ENCODE results near the gene CFAP52. TPM values are rescaled to one million over a fixed set of nuclear protein-coding genes. Genes with fewer than 3 reads are reported as not detected.

Gene CFAP52
- total RNA-seq, 1 experiment from 2014 or later: not detected

DNA sequence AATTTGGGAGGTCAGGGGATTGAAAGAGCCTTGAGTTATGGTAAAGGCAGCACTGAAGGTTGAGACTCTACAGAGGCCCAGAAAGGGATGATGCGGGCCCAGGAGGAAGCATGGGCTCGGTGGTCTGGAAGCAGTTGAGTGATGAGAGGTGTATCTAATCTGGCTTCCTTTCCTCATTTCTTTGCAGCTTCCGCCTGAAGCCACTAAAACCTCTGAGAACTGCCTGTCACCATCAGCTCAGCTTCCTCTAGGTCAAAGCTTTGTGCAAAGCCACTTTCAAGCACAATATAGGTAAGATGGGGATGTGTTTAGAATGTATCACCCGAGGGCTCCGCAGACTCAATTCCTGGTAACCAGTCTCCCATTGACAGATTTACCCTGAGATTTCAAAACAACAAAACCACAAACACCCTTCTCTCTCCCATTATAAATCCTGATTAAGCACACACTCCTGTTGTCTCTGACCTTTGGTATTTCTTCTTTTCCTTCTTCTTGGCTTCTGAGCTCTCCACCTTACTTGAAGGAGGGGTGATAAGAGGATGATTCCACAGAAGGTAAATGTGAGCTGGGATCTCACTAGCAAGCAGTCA is 90.1 kb downstream of the CFAP52 start:
- peak in 1 of 2 experiments; percentile 83 for DNase-seq
- Histone ChIP-seq H3K79me2 (ENCODE audit: low read depth) (no peaks in the 10 kb centered on the region), H3K27ac (peak overlapping the region; percentile 58; the same call in 1 of the 2 replicates), H3K4me2 (peak overlapping the region; percentile 51), H3K27me3 (ENCODE audit: insufficient read depth, low read depth) (no peaks in the 10 kb centered on the region), H3K9me2 (ENCODE audit: insufficient read depth) (no peaks in the 10 kb centered on the region), H3K4me1 (replicated peaks; ENCODE audit: insufficient read depth) (peaks cover 50% of the 10 kb centered on the region), H3K4me3 (no peak overlapping the region), H3K9me3 (ENCODE audit: insufficient read depth, low read depth) (no peaks in the 10 kb centered on the region), H3F3A (ENCODE audit: insufficient read depth, low read depth) (peaks cover 47% of the 10 kb centered on the region), H2AFZ (no peak overlapping the region), H4K20me1 (ENCODE audit: insufficient read depth) (no peaks in the 10 kb centered on the region), H3K36me3 (ENCODE audit: low read depth) (no peaks in the 10 kb centered on the region)
- intact Hi-C loops (cut with micrococcal nuclease; ENCODE audit: unreplicated experiment): no loop called here
- no peak for TF ChIP-seq CTCF (conservative IDR thresholded peaks at IDR 0.05)
- no peak for TF ChIP-seq EZH2 (IDR thresholded peaks at IDR 0.05; ENCODE audit: low read depth)
- ChIA-PET CTCF (no interaction called here), POLR2A (ENCODE audit: unreplicated experiment) (interaction anchor here (0.6 kb wide), 2 partner anchors 41 to 841 kb away, joined by 4 read pairs; no protein-coding TSS in a partner anchor)
- BruUV-seq (replicated peaks): no TSS peak

GRCh38 chr17:9668517-9668916 is 92.1 kb downstream of the CFAP52 start:
- Histone ChIP-seq H3K27me3 (ENCODE audit: insufficient read depth, low read depth) (no peaks in the 10 kb centered on the region), H2AFZ (no peak overlapping the region), H4K20me1 (ENCODE audit: insufficient read depth) (no peaks in the 10 kb centered on the region), H3K9me3 (ENCODE audit: insufficient read depth, low read depth) (no peaks in the 10 kb centered on the region), H3K9me2 (ENCODE audit: insufficient read depth) (no peaks in the 10 kb centered on the region), H3K79me2 (ENCODE audit: low read depth) (no peaks in the 10 kb centered on the region), H3K4me2 (peak overlapping the region; percentile 67), H3F3A (ENCODE audit: insufficient read depth, low read depth) (peaks cover 47% of the 10 kb centered on the region), H3K27ac (peak overlapping the region; percentile 74), H3K4me3 (no peak overlapping the region), H3K36me3 (ENCODE audit: low read depth) (no peaks in the 10 kb centered on the region), H3K4me1 (replicated peaks; ENCODE audit: insufficient read depth) (peaks cover 54% of the 10 kb centered on the region)
- ChIA-PET POLR2A (ENCODE audit: unreplicated experiment) (interaction anchor here (0.6 to 1.1 kb wide), 3 partner anchors 9 to 34 kb away, joined by 3 to 7 read pairs (median 6); no protein-coding TSS in a partner anchor), CTCF (interaction anchor here (0.6 to 1.2 kb wide), 7 partner anchors 9 to 260 kb away, joined by 3 to 5 read pairs (median 3); partner anchors contain the start of genes CFAP52 and USP43)
- BruUV-seq (replicated peaks): no TSS peak
- peak; percentile 54 to 92 for DNase-seq
- intact Hi-C loops (cut with micrococcal nuclease; ENCODE audit: unreplicated experiment): no loop called here
- no peak for TF ChIP-seq CTCF (conservative IDR thresholded peaks at IDR 0.05)
- TF ChIP-seq EZH2 (IDR thresholded peaks at IDR 0.05; ENCODE audit: low read depth): no peak

GRCh38 chr17:9669551-9670008 is 93.1 kb downstream of the CFAP52 start:
- Histone ChIP-seq H3K36me3 (ENCODE audit: low read depth) (no peaks in the 10 kb centered on the region), H3K9me2 (ENCODE audit: insufficient read depth) (no peaks in the 10 kb centered on the region), H3K4me3 (peak overlapping the region; percentile 20; the same call in 1 of the 2 replicates), H3F3A (ENCODE audit: insufficient read depth, low read depth) (peaks cover 47% of the 10 kb centered on the region), H2AFZ (no peak overlapping the region), H3K27ac (peak overlapping the region; percentile 74), H3K27me3 (ENCODE audit: insufficient read depth, low read depth) (no peaks in the 10 kb centered on the region), H4K20me1 (ENCODE audit: insufficient read depth) (no peaks in the 10 kb centered on the region), H3K4me1 (replicated peaks; ENCODE audit: insufficient read depth) (peaks cover 54% of the 10 kb centered on the region), H3K9me3 (ENCODE audit: insufficient read depth, low read depth) (no peaks in the 10 kb centered on the region), H3K79me2 (ENCODE audit: low read depth) (no peaks in the 10 kb centered on the region), H3K4me2 (peak overlapping the region; percentile 67)
- intact Hi-C loops (cut with micrococcal nuclease; ENCODE audit: unreplicated experiment): loop anchor here (1.0 kb wide), 2 partner anchors 21 to 25 kb away; no protein-coding TSS in a partner anchor
- ChIA-PET CTCF (no interaction called here), POLR2A (ENCODE audit: unreplicated experiment) (interaction anchor here (0.7 kb wide), 1 partner anchor 23 kb away, joined by 3 read pairs; no protein-coding TSS in a partner anchor)
- DNase-seq: peak; percentile 78 to 83
- TF ChIP-seq CTCF (conservative IDR thresholded peaks at IDR 0.05) (no peak), EZH2 (IDR thresholded peaks at IDR 0.05; ENCODE audit: low read depth) (no peak)
- BruUV-seq (replicated peaks): no TSS peak
